GM19438 (cell line): ENCODE results near the gene HYLS1.
A peak's percentile ranks its signal among the peaks of the same experiment; 100 is the strongest.
"Not testable (repeated sequence)": the region's sequence is repeated elsewhere in the genome, so short reads cannot be mapped to it uniquely, and the experiment has no call there.

Experiments
- ATAC-seq: cut with Tn5 transposase; IDR thresholded peaks from one replicate; pipeline ENCODE4 v1.9.1; 2021; ENCODE audit warnings: low read depth; ENCODE audit not compliant: unreplicated experiment

The HYLS1 gene

GRCh38 chr11:125887373-125888324 is at the start of gene HYLS1:
Gene HYLS1 (plus strand): TSS chr11:125887668. CDS start chr11:125899369, 11,701 bp downstream.
- peak; percentile 86 for ATAC-seq

- ATAC-seq, result no peak
Measured at GRCh38 chr11:125842321-125842948, 45.0 kb upstream of the HYLS1 start.

GRCh38 chr11:125846188-125846587 is 41.3 kb upstream of the HYLS1 start:
- no peak for ATAC-seq

GRCh38 chr11:125857670-125858069 is 29.8 kb upstream of the HYLS1 start:
- not testable (repeated sequence) for ATAC-seq

GRCh38 chr11:125862786-125863185 is 24.7 kb upstream of the HYLS1 start:
- not testable (repeated sequence) for ATAC-seq

GRCh38 chr11:125865354-125865753 is 22.1 kb upstream of the HYLS1 start:
- ATAC-seq, result not testable (repeated sequence)

GRCh38 chr11:125869521-125869920 is 17.9 kb upstream of the HYLS1 start:
- ATAC-seq, result no peak

GRCh38 chr11:125871391-125872137 is 15.9 kb upstream of the HYLS1 start:
- ATAC-seq, result no peak

- no peak for ATAC-seq
Measured at GRCh38 chr11:125872138-125872491, 15.4 kb upstream of the HYLS1 start.

- no peak for ATAC-seq
Measured at GRCh38 chr11:125873881-125874555, 13.4 kb upstream of the HYLS1 start.

GRCh38 chr11:125874556-125875124 is 12.8 kb upstream of the HYLS1 start:
- peak; percentile 81 for ATAC-seq

- no peak for ATAC-seq
Measured at GRCh38 chr11:125881291-125881690, 6.2 kb upstream of the HYLS1 start.

GRCh38 chr11:125883375-125883774 is 4.1 kb upstream of the HYLS1 start:
- ATAC-seq, result no peak

- ATAC-seq, result peak; percentile 43
Measured at GRCh38 chr11:125886997-125887372, 483 bp upstream of the HYLS1 start.

GRCh38 chr11:125890447-125891100 is 3.1 kb downstream of the HYLS1 start:
- ATAC-seq, result no peak

- no peak for ATAC-seq
Measured at GRCh38 chr11:125892071-125892470, 4.6 kb downstream of the HYLS1 start.

- ATAC-seq, result no peak
Measured at GRCh38 chr11:125892994-125893393, 5.5 kb downstream of the HYLS1 start.

- ATAC-seq, result no peak
Measured at GRCh38 chr11:125901872-125902271, 14.4 kb downstream of the HYLS1 start.

- ATAC-seq, result no peak
Measured at GRCh38 chr11:125902277-125902926, 14.9 kb downstream of the HYLS1 start.
